D721Med (cell line): Measurements from ENCODE around the gene MAPK13.

Source experiments
- DNase-seq: peaks from one replicate; pipeline ENCODE4 v3.0.0; 2011; ENCODE audit warnings: low spot score; ENCODE audit not compliant: insufficient read length
- FAIRE-seq: peaks from 2 replicates; lab custom pipeline; 2011; peaks lifted over from hg19 to GRCh38; lab: Jason Lieb, UNC
- CTCF ChIP-seq: IDR thresholded peaks from 2 replicates; pipeline ENCODE4 v1.5.1; 2012; ENCODE audit warnings: mild to moderate bottlenecking, control low read depth; ENCODE audit not compliant: insufficient read depth; ENCODE audit errors: missing control alignments

MAPK13 gene

DNA sequence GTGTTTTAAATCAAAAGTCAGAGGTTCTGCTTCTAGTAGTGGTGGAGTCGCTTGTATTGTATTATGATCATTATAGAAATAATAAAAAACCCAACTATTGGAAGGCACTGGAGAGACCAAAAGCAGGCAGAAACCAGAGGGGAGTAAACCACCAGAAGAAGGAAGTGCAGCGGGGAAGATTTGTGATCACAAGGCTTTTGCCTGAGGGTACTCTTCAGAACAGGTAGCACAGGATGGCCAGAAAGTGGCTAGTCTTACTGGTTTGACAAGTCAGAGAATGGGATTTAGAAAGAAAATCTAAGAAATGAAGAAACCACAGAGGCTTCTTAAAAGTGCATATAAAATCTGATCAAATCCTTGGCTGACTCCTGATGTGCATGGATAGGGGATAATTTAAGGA, 24.0 kb downstream of the MAPK13 start:
- TF ChIP-seq CTCF: no peak

DNA sequence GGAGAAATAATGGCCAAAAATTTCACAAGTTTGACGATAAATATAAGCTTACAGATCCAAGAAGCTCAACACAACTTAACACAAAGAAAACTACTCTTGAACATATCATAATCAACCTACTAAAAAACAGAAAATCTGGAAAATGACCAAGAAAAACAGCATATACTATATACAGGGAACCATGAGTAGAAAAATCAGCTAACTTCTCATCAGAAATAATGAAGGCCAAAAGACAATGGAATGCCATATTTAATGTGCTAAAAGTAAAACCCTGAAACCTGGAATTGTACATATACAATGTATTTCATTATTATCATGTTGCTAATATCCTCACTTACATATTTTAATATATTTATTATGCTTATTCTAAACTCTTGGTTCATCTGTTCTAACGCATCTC, 25.3 kb downstream of the MAPK13 start:
- FAIRE-seq: no peak
- no peak for TF ChIP-seq CTCF
- DNase-seq: no peak

More for the DNA sequence above, 24.0 kb downstream of the MAPK13 start:
- DNase-seq (no peak), FAIRE-seq (no peak)

DNA sequence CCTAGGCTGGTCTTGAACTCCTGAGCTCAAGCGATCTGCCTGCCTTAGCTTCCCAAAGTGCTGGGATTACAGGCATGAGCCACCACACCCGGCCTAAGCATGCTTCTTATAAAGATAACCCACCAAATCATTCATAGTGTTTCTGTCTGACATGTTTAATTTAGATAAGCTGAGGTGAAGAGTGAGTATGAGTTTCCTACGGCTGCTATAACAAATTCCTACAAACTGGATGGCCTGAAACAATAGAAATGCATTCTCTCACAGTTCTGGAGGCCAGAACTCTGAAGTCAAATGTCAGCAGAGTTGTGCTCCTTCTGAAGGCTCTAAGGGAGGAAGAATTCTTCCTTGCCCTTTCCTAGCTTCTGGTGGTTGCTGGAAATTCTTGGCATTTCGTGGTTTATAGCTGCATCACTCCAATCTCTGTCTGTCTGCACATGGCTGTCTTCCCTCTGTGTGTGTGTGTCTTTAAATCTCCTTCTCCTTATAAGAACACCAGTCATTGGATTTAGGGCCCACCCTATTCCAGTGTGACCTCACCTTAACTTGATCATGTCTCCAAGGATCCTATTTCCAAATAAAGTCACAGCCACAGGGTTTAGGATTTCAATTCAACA, 29.9 kb downstream of the MAPK13 start:
- FAIRE-seq: no peak
- DNase-seq: no peak
- no peak for TF ChIP-seq CTCF

DNA sequence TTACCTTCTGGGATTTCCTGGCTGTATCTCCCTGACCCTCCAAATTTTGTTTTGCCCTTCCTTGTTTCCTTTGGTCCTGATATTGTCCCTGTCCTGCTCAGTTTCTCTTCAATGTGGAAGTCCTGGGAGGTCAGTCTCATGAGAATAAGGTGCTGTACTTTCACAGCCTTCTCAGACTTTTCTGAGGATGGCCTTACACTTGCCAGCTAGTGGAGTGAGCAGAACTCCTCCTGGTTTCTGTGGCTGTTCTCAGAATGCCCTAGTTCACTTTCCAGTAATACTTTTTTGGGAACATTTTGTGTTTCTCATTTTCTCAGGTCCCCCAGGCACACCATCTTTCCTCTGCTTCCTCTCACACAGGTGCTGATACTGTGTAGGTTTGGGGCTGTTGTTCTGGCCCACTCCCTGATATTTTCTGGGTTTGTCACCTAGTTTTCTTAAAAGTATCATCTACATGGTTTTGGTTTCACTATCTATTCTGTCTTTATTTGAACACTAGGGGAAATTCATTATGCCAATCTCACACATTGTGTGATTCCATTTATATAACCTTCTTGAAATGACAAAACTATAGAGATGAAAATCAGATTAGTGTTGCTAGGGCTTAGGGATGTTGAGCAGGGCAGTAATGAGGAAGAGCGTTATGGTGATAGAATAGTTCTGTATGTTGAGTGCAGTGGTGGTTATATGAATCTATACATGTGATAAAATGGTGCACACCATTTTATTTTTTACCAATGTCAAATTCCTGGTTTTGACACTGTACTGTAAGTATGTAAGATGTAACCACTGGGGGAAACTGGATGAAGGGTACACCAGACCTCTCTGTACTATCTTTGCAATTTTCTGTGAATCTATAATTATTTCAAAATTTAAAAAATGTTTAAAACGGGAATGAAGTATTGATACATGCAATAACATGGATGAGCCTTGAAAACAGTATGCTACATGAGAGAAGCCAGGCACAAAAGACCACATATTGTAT, 39.0 kb downstream of the MAPK13 start:
- FAIRE-seq (no peak), DNase-seq (no peak)
- no peak for TF ChIP-seq CTCF

- FAIRE-seq (no peak), DNase-seq (no peak)
- no peak for TF ChIP-seq CTCF
Observed at GRCh38 chr6:36170704-36171103, 40.4 kb downstream of the MAPK13 start.

- FAIRE-seq: no peak
- DNase-seq: no peak
- no peak for TF ChIP-seq CTCF
Observed at GRCh38 chr6:36171573-36171972, 41.3 kb downstream of the MAPK13 start.
